Measurements from ENCODE around the gene IL12RB1. TPM values are rescaled to one million over a fixed set of nuclear protein-coding genes. Genes with fewer than 3 reads are reported as not detected.

Gene IL12RB1
- total RNA-seq, 2 experiments from 2014 or later, result 66.1 to 70.6 TPM

DNA sequence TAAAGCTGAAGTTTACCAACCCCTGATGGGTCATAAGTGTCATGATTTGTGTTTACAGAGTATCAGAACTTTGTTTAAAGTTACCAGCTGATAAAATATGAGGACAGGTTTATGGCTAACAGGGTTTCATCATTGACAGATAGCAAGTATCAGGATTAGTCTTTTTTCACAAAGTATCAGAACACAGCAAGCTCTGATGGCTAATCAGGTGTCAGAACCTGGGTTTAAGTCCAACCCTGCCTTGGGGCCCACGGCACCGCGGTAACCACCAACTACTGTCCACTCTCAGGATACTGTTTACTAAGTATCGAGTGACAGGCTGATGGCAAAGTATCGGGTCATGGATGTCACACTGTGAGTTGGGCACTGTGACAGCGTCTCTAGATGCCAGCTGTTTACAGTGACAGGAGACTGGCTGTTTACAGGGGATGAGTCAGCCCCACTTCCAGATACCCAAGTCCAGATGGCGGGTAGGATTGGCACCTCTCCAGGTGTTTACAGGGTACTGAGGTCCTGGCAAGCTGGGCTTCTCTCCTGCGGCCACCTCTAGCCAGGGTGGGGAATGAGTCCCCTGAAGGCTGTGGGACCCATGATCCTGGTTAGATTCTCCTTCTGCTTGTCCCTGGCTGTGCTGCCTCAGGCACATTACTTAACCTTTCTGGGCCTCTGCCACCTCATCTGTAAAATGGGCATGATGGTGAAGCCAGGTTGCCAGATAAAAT, 57.0 kb downstream of the IL12RB1 start:
- Mint-ChIP-seq H3K27me3 (no peaks in the 10 kb centered on the region), H3K36me3 (ENCODE audit: low read depth) (no peaks in the 10 kb centered on the region), H3K4me1 (peaks cover 2% of the 10 kb centered on the region), H3K27ac (no peak overlapping the region), H3K4me3 (no peak overlapping the region), H3K9me3 (no peaks in the 10 kb centered on the region)
- ChIA-PET CTCF (interaction anchor here (0.6 to 1.3 kb wide), 3 partner anchors 22 to 1111 kb away, joined by 3 read pairs; partner anchors contain the start of gene ARRDC2), POLR2A (no interaction called here)
- no peak for DNase-seq

DNA sequence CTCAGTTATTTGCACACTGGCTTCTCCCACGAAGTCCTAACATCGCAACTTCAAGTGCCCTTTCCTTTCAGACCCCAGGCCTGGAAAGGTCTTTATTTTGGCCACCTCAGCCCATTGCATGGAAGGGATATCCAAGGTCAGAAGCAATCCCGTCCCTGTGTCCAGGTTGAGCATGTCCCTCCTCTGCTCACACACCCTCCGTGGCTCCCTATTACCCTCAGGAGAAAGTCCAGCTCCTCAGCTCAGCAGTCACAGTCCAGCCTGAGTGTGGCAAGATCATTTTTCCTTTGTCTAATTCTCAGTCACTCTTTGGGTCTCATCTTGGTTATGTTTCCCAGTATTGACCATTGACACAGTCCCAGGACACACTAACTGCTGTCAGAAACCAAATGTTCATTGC, 59.6 kb downstream of the IL12RB1 start:
- Mint-ChIP-seq H3K9me3 (peaks cover 3% of the 10 kb centered on the region), H3K27me3 (no peaks in the 10 kb centered on the region), H3K4me1 (peaks cover 22% of the 10 kb centered on the region), H3K36me3 (ENCODE audit: low read depth) (peaks cover 3% of the 10 kb centered on the region), H3K27ac (no peak overlapping the region), H3K4me3 (no peak overlapping the region)
- DNase-seq, result no peak
- ChIA-PET POLR2A (no interaction called here), CTCF (interaction anchor here (1.0 kb wide), 1 partner anchor 30 kb away, joined by 3 read pairs; no protein-coding TSS in a partner anchor)

GRCh38 chr19:18023622-18024251, 63.0 kb downstream of the IL12RB1 start:
- H3K4me1 Mint-ChIP-seq, result peaks cover 43% of the 10 kb centered on the region

DNA sequence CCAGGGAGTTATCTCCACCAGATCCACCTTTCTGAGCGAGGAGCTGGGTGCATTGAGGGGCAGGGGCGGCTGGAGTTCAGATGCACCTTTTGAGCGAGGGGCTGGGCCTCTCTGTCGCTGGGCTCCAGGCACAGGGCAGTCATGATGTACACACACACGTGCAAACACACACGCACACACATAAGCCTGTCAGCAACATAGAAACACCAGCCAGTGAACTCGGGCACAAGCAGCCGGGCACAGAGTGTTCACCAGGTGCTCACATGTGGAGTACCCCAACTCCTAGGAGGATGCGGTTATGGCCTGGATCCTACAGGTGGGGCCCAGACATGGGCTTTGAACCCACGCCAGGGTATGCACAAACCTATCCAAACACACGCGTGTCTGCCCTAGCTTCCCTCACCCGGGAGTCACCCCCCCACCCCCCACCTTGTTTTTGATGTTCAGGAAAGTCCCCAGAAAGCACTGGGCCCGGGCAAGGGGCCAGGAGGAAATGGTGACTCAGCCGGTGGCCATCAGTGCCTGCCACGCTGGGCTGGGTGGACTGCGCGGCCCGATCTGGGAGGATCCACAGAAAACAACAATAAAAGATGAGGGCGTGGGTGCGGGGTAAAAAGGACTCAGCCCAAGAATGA, 65.5 kb downstream of the IL12RB1 start:
- peaks cover 3% of the 10 kb centered on the region for H3K9me3 Mint-ChIP-seq
- no peaks in the 10 kb centered on the region for H3K27me3 Mint-ChIP-seq
- peak; percentile 58 for DNase-seq
- peak overlapping the region; percentile 79 for H3K4me3 Mint-ChIP-seq
- peaks cover 50% of the 10 kb centered on the region for H3K4me1 Mint-ChIP-seq
- H3K36me3 Mint-ChIP-seq (ENCODE audit: low read depth), result peaks cover 3% of the 10 kb centered on the region
- H3K27ac Mint-ChIP-seq, result peak overlapping the region; percentile 81
- POLR2A ChIA-PET, result interaction anchor here (0.7 to 2.8 kb wide), 4 partner anchors 8 to 24 kb away, joined by 3 to 11 read pairs (median 4); partner anchors contain the start of gene ARRDC2
- CTCF ChIA-PET, result no interaction called here

More at GRCh38 chr19:18023622-18024251, 63.0 kb downstream of the IL12RB1 start:
- H3K27me3 Mint-ChIP-seq, result no peaks in the 10 kb centered on the region
- ChIA-PET POLR2A (interaction anchor here (0.6 to 2.8 kb wide), 7 partner anchors 8 to 226 kb away, joined by 3 to 11 read pairs (median 4); partner anchors contain the start of gene ARRDC2), CTCF (interaction anchor here (0.5 to 0.9 kb wide), 6 partner anchors 21 to 525 kb away, joined by 3 to 5 read pairs (median 3); no protein-coding TSS in a partner anchor)
- peak overlapping the region; percentile 69 for H3K27ac Mint-ChIP-seq
- H3K36me3 Mint-ChIP-seq (ENCODE audit: low read depth), result peaks cover 3% of the 10 kb centered on the region
- no peak overlapping the region for H3K4me3 Mint-ChIP-seq
- H3K9me3 Mint-ChIP-seq, result peaks cover 3% of the 10 kb centered on the region
- peak; percentile 50 for DNase-seq

GRCh38 chr19:18020212-18021085, 66.3 kb downstream of the IL12RB1 start:
- ChIA-PET POLR2A (interaction anchor here (0.7 to 1.1 kb wide), 2 partner anchors 10 to 24 kb away, joined by 3 to 5 read pairs; no protein-coding TSS in a partner anchor), CTCF (no interaction called here)
- peaks cover 53% of the 10 kb centered on the region for H3K4me1 Mint-ChIP-seq
- no peak for DNase-seq
- peak overlapping the region; percentile 81 for H3K27ac Mint-ChIP-seq
- H3K9me3 Mint-ChIP-seq, result peaks cover 3% of the 10 kb centered on the region
- H3K36me3 Mint-ChIP-seq (ENCODE audit: low read depth), result peaks cover 7% of the 10 kb centered on the region
- H3K27me3 Mint-ChIP-seq, result no peaks in the 10 kb centered on the region
- H3K4me3 Mint-ChIP-seq, result no peak overlapping the region

DNA sequence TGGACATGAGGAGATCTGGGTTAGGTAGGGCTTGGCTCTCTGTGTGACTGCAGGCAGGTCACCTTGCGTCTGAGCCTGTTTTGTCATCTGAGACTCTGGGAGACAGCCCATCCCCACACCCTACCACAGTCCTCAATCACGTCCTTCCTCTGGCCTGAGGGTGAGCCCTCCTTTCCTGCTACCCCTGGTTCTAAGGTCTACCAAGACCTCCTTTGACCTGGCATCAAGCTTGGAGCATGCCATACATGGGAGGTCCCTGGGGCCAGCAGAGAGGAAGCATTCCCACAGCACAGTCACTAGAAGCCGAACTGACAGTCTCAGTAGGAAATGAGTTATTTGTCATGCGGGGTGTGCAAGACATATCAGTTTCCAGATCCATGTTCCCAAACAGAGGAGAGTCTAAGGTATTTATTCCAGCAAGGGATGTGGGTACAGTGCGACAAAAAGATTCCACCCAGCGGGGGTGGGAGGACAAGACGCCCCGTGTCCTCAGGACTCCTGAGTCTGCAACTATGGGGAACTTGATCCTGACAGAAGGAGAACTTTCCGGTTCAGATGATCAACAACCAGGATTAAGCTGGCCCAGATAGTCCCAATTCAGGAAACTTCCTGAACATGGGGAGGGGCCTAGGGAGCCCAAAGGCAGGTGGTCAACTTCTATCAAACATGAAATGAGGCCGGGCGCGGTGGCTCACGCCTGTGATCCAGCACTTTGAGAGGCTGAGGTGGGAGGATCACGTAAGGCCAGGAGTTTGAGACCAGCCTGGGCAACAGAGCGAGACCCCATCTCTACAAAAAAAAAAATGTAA, 69.3 kb downstream of the IL12RB1 start:
- no peak overlapping the region for H3K4me3 Mint-ChIP-seq
- peaks cover 61% of the 10 kb centered on the region for H3K4me1 Mint-ChIP-seq
- ChIA-PET POLR2A (interaction anchor here (1.2 to 2.0 kb wide), 2 partner anchors 9 to 28 kb away, joined by 3 to 8 read pairs; partner anchors contain the start of gene ARRDC2), CTCF (interaction anchor here (2.1 kb wide), 1 partner anchor 10 kb away, joined by 5 read pairs; the partner anchor contains the start of gene ARRDC2)
- DNase-seq, result no peak
- H3K27me3 Mint-ChIP-seq, result no peaks in the 10 kb centered on the region
- peaks cover 32% of the 10 kb centered on the region for H3K36me3 Mint-ChIP-seq (ENCODE audit: low read depth)
- peaks cover 3% of the 10 kb centered on the region for H3K9me3 Mint-ChIP-seq
- no peak overlapping the region for H3K27ac Mint-ChIP-seq

DNA sequence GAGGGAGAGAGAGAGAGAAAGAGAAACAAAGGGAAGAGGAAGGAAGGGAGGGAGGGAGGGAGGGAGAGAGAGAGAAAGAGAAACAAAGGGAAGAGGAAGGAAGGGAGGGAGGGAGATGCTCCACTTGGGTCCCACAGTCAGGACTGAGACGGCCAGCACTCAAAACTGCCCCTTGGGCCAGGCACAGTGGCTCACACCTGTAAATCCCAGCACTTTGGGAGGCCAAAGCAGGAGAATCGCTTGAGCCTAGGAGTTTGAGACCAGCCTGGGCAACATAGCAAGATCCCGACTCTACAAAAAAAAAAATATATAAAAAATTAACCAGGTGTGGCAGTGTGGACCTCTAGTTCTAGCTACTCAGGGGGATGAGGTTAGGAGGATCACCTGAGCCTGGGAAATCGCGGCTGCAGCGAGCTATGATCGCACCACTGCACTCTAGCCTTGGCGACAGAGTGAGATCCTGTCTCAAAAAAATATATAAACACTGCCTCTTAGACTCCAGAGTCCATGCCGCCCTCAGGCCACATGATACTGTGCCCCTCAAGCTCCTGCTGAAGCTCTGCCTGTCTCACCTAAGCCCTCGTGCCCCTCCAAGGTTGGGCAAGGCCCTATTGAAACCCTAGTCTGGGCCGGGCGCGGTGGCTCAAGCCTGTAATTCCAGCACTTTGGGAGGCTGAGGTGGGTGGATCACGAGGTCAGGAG, 70.4 kb downstream of the IL12RB1 start:
- ChIA-PET POLR2A (interaction anchor here (0.9 to 2.0 kb wide), 4 partner anchors 8 to 157 kb away, joined by 3 to 8 read pairs (median 3); partner anchors contain the start of genes ARRDC2 and RPL18A), CTCF (interaction anchor here (1.9 kb wide), 1 partner anchor 28 kb away, joined by 5 read pairs; no protein-coding TSS in a partner anchor)
- Mint-ChIP-seq H3K36me3 (ENCODE audit: low read depth) (peaks cover 29% of the 10 kb centered on the region), H3K4me1 (peaks cover 51% of the 10 kb centered on the region), H3K4me3 (no peak overlapping the region), H3K27ac (no peak overlapping the region), H3K27me3 (no peaks in the 10 kb centered on the region), H3K9me3 (no peaks in the 10 kb centered on the region)
- DNase-seq, result no peak

DNA sequence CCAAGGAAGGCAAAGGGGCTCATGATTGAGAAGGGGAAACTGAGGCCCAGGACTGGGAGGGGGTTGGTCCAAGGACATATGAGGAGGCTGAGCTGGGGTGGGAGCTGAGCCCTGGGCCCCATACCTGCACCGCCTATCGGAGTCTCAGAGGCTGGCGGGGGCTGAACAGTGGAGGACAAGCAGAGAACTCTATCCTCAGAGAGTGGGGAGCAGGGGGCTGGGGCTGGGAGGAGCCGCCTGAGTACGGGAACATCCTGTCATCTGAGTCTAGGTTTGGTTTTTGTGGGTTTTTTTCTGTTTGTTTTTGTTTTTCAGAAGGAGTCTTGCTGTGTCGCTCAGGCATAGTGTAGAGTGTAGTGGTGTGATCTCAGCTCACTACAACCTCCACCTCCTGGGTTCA, 72.5 kb downstream of the IL12RB1 start:
- ChIA-PET CTCF (interaction anchor here (0.6 to 1.9 kb wide), 2 partner anchors 31 to 116 kb away, joined by 4 to 5 read pairs; no protein-coding TSS in a partner anchor), POLR2A (interaction anchor here (0.5 to 0.8 kb wide), 2 partner anchors 12 to 609 kb away, joined by 3 read pairs; partner anchors contain the start of gene BST2)
- peak overlapping the region; percentile 87 for H3K27ac Mint-ChIP-seq
- peaks cover 38% of the 10 kb centered on the region for H3K36me3 Mint-ChIP-seq (ENCODE audit: low read depth)
- peaks cover 43% of the 10 kb centered on the region for H3K4me1 Mint-ChIP-seq
- H3K9me3 Mint-ChIP-seq, result no peaks in the 10 kb centered on the region
- no peak for DNase-seq
- no peak overlapping the region for H3K4me3 Mint-ChIP-seq
- H3K27me3 Mint-ChIP-seq, result no peaks in the 10 kb centered on the region

DNA sequence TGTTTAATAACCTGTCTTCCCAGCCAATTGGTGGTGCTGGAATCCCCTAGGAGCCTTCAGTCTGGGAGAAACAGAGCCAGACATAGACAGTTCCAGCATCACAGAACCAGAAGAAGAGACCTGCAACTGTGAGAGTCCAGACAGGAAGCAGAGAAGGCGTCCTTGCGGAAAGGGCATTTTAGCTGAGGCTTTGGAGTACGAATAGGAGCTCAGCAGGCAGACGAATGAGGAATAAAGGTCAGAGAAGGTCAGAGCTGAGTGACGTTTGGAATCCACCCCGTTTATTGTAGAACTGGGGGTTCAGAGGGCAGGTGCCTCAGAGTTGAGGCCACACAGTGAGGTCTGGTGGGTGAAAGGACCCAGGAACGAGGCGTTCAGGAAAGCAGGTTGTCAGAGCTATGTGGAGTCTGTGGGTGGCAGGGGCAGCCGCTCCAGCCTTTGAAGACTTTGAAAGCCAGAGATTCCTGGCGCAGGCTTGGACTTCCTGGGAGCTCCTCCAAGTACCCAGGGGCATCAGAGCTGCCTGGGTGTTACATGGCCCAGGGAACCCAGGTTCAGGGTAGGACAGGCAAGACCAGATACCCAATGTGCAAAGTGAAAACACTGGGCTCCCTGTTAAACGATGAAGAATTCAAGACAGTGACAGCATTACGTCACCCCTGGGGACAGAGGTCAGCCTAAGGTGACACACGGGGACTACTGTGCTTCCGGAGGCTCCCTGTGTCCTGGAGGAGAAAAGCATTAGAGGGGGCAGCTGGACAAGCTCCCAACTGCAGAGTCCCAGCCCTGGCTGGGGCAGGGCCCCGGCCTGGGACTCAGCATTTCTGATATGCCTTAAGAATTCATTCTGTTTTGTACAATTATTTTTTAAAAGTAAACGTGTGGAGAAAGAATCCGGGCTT, 73.3 kb downstream of the IL12RB1 start:
- Mint-ChIP-seq H3K27ac (peak overlapping the region; percentile 87), H3K9me3 (no peaks in the 10 kb centered on the region), H3K4me1 (peaks cover 51% of the 10 kb centered on the region), H3K4me3 (no peak overlapping the region), H3K36me3 (ENCODE audit: low read depth) (peaks cover 45% of the 10 kb centered on the region), H3K27me3 (no peaks in the 10 kb centered on the region)
- ChIA-PET CTCF (interaction anchor here (0.6 kb wide), 1 partner anchor 115 kb away, joined by 4 read pairs; no protein-coding TSS in a partner anchor), POLR2A (interaction anchor here (0.5 to 1.0 kb wide), 3 partner anchors 8 to 608 kb away, joined by 3 to 4 read pairs (median 3); partner anchors contain the start of gene BST2)
- no peak for DNase-seq

DNA sequence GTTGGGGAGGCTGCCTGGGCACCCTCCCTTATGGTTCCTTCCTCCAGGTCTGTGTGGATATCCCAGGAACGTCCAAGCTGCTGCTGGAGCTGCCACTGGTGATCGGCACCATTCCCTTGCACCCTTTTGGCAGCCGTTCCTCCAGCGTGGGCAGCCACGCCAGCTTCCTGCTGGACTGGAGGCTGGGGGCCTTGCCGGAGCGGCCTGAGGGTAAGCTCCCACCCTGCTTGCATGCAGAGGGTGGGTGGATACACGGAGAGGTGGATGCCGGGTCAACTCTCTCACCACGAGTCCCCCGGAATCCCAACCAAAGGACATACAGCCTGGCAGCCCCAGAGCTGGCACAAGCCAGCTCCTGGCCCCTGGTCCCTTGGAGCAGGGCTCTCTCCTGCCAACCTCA, 76.6 kb downstream of the IL12RB1 start:
- Mint-ChIP-seq H3K36me3 (ENCODE audit: low read depth) (peaks cover 46% of the 10 kb centered on the region), H3K4me1 (peaks cover 53% of the 10 kb centered on the region)
- CTCF ChIA-PET, result interaction anchor here (0.8 to 4.2 kb wide), 3 partner anchors 35 to 48 kb away, joined by 3 to 51 read pairs (median 8); no protein-coding TSS in a partner anchor

More for the DNA sequence above, 76.6 kb downstream of the IL12RB1 start:
- DNase-seq, result no peak
- Mint-ChIP-seq H3K4me3 (no peak overlapping the region), H3K27ac (no peak overlapping the region), H3K27me3 (no peaks in the 10 kb centered on the region), H3K9me3 (no peaks in the 10 kb centered on the region)
- POLR2A ChIA-PET, result interaction anchor here (0.8 to 1.4 kb wide), 7 partner anchors 9 to 82 kb away, joined by 3 to 4 read pairs (median 3); no protein-coding TSS in a partner anchor

Measured in activated CD4-positive, alpha-beta memory T cell treated with anti-CD3 and anti-CD28 coated beads, Interleukin-2, amount 10 ng/mL, durations not matched to agents 7 days and 5 days (primary cell).